ENCODE data around the gene GPER1.

GPER1 gene

GRCh38 chr7:1091644-1092027, 3.7 kb downstream of the GPER1 start:
- DNase-seq = no peak

- DNase-seq = no peak
Observed at GRCh38 chr7:1092161-1092632, 4.3 kb downstream of the GPER1 start.

GRCh38 chr7:1092806-1093501, 5.0 kb downstream of the GPER1 start:
- DNase-seq = no peak

- no peak for DNase-seq
Observed at GRCh38 chr7:1093502-1093843, 5.6 kb downstream of the GPER1 start.

GRCh38 chr7:1093916-1094508, 6.1 kb downstream of the GPER1 start:
- DNase-seq = no peak

GRCh38 chr7:1094870-1095269, 7.0 kb downstream of the GPER1 start:
- DNase-seq = no peak

- DNase-seq = no peak
Observed at GRCh38 chr7:1095621-1096155, 7.8 kb downstream of the GPER1 start.

- DNase-seq = no peak
Observed at GRCh38 chr7:1096156-1097119, 8.5 kb downstream of the GPER1 start.

- DNase-seq = no peak
Observed at GRCh38 chr7:1097120-1097504, 9.2 kb downstream of the GPER1 start.

GRCh38 chr7:1098243-1099153, 10.6 kb downstream of the GPER1 start:
- no peak for DNase-seq

- no peak for DNase-seq
Observed at GRCh38 chr7:1099154-1099542, 11.2 kb downstream of the GPER1 start.

- DNase-seq = no peak
Observed at GRCh38 chr7:1099637-1100036, 11.7 kb downstream of the GPER1 start.

GRCh38 chr7:1100386-1100785, 12.5 kb downstream of the GPER1 start:
- DNase-seq = no peak

- DNase-seq = no peak
Observed at GRCh38 chr7:1100834-1101562, 13.1 kb downstream of the GPER1 start.

GRCh38 chr7:1101563-1102431, 13.9 kb downstream of the GPER1 start:
- DNase-seq = no peak

- no peak for DNase-seq
Observed at GRCh38 chr7:1103009-1103788, 15.3 kb downstream of the GPER1 start.

GRCh38 chr7:1103789-1104515, 16.0 kb downstream of the GPER1 start:
- DNase-seq = no peak

GRCh38 chr7:1104516-1105179, 16.7 kb downstream of the GPER1 start:
- DNase-seq = no peak

- DNase-seq = no peak
Observed at GRCh38 chr7:1105189-1105588, 17.3 kb downstream of the GPER1 start.
